GM10847 (cell line): ENCODE data around the gene MTUS2.

Experiments
- POLR2A ChIP-seq: IDR thresholded peaks from 2 replicates; pipeline ENCODE4 v1.6.1; 2011; ENCODE audit not compliant: insufficient read length; ENCODE audit errors: extremely low read depth

The MTUS2 gene

DNA sequence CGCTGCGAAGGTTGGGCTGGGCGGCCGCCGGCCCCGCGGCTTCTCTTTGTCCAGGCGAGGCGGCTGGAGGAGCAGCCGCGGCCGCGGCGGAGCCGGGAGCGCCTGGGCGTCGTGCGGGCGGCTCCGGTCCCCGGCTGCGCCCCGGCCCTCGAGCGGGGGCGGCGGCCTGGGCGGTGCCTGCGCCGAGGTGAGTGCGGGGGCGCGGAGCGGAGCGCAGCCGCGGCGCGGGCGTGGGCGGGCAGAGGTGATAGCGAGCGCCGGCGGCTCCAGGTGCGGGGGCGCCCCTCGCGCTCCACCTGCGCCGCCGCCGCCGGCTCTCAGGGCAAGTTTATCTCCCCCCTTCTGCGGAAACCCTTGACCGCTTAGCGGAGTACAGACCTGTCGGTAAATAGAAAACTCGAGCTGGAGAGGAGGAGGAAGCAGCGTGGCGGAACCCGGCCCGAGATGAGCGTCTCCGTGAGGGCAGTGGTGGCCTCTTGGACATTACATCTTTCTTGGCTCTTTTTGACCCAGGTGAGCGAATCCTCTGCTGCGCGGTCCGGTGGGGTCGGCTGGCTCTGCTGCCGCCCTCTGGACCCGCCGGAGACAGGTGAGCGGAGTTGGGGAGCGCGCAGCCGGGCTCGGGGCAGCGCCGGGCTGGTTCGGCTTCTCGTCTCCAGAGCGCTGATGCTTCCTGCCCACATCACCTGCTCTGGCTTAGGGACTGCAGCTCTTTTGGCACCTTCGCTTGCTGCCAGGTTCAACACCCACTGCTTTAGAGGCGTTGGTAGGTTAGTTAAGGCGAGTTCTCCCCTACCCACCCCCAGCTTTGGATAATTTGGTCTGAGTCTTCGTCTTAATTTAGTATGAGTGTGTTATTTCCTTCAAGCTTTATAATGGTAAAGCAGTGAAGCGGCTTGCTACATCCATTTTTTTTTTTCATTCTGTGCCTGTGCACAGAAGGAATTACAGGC lies at the start of gene MTUS2:
Gene MTUS2 (plus strand): TSS at position 241 of the 953 bp plus-strand sequence.
- TF ChIP-seq POLR2A: no peak

DNA sequence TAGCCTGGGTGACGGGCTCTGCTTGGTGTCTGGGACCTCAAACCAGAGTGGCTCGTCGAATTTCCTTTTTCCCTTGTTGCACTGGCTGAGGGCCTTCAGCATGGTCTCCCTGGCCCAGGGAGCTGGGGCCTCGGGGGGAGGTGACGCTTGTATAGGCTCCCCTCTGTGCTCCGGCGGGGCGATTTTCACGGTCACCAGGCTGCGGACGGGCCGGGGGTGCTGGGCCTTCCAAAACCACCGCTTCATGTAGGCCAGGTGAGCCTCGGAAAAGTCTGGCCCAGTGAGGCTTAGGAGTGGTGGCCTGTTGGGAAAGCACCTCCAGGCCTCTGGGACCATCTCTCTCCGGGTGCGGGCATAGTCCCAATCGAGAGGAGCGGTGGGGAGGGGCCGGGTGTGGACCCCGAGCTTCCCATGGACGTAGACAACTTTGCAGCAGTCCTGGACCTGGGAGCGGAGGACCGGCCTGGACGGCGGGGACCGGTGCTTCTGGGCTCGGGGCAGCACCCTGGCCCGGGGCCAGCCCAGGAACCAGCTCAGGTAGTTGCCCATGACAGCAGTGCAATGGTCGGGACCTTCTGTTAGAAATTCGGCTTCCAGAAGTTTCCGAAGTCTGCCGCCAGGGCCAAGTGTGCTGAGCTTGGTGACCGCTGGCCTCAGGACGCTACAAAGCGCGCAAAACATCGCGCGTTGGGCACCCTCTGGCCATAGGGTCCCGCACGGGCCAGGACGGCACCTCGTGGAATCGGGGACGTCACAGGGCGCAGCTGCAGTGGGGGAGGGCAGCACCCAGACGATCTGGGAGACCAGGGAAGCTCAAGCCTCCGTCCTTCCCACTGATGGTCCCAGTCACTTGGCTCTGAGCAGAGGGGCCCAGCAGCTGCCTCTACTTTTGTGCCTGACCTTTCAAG lies 41.6 kb upstream of the MTUS2 start:
- TF ChIP-seq POLR2A: no peak

DNA sequence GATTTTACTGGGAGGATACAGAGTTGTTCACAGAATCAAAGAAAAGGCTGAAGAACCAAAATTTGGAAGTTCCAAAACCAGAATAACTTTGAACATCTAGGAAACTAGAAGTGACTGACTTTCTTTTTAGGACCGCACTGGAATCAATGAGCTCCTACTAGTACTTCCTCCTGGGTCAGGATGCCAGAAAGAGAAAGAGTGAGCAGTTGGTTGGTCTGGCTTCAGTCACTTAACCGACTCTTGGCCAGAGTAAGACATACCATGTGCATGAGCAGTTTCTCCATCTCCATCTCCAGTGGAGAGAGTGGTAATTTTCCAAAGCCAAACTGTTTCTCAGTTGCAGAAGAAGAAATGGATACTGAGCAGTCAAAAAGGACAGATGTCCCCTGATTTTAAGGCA lies 27.1 kb upstream of the MTUS2 start:
- no peak for TF ChIP-seq POLR2A

DNA sequence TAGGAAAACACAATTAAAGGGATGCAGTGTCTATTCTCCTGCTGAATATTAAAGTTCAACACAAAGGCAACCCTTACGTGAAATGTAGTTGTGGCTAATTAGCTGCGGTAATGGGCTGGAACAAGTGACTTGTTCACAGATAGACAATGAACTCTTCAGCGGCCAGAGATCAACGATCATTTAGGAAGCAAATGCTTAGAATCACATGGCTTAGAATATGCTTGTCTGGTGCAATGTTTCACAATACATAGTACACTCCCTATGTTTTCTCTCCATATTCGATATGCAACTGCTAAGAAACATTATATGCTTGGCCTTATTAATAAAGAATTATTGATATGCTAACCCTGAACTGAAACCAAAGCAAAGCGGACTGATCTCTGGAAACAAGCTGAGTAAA lies 25.7 kb upstream of the MTUS2 start:
- TF ChIP-seq POLR2A: no peak

- no peak for TF ChIP-seq POLR2A
Measured at GRCh38 chr13:28796938-28797257, 23.2 kb upstream of the MTUS2 start.

DNA sequence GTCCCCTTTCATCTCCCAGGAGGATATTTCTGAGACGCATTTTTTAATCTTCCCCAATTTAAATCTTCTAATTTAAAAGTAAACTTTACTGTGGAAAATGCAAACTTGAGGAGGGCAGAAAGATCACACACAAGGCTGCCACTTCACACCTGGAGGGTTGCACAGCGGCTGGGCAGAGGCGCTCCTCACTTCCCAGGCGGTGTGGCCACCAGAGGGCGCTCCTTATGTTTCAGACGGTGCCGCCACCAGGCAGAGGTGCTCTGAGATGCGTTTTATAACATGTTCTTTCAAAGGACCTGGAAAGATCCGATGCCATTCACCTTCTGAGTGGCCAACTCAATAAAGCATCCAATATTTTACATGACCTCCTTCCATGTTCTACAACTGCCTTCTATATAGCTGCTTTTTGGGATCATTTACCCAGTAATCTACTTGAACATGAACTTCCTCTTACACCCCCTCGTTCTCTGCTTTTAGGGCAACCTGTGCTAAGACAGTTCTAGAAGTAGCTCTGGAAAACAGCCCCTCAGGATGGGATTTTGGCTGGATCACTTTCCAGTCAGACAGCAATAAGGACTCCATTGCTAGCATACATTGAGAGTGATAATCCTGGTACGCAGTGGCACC lies 14.8 kb upstream of the MTUS2 start:
- TF ChIP-seq POLR2A: no peak

- TF ChIP-seq POLR2A: no peak
Measured at GRCh38 chr13:28817204-28817603, 2.9 kb upstream of the MTUS2 start.

GRCh38 chr13:28819046-28819730 lies 951 bp upstream of the MTUS2 start:
- no peak for TF ChIP-seq POLR2A

- TF ChIP-seq POLR2A: no peak
Measured at GRCh38 chr13:28819735-28820098, 422 bp upstream of the MTUS2 start.

GRCh38 chr13:28822151-28822550 lies 2.0 kb downstream of the MTUS2 start:
- no peak for TF ChIP-seq POLR2A

DNA sequence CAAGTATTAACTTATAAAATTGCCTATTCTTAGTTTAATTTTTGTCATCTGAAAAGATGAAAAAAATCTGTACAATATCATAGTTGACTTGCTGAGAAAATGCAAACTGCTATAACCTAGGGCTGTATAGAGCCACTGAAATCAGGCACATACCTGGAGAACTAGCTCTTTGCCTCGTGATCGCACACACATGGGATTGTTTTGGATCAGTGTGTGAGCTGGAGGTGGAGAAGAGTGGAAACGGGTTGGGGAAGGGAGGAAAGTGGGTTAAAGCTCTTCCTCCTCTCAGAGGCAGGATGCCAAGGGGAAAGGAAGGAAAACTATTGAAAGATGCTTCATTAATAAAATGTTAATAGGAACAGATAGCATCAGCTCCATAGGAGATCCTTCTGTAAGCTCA lies 2.7 kb downstream of the MTUS2 start:
- TF ChIP-seq POLR2A: no peak

DNA sequence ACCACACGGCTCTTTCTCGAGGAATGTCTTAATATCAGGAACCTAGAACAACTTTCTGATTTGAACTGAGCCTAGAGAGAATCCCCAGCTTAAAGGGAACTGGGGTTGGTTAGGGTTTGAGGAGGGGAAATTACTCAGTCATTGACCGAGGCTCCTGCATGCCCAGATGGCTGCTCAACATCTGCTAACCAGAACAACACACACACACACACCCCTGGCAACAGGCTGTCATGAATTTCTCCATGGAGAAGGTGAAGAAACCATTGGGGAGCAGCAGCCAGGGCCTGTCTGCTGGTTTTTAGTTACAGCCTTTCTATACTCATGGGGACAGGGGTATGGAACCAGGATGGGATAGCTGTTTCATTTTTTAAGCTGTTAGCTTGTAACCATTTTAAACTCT lies 5.2 kb downstream of the MTUS2 start:
- no peak for TF ChIP-seq POLR2A

DNA sequence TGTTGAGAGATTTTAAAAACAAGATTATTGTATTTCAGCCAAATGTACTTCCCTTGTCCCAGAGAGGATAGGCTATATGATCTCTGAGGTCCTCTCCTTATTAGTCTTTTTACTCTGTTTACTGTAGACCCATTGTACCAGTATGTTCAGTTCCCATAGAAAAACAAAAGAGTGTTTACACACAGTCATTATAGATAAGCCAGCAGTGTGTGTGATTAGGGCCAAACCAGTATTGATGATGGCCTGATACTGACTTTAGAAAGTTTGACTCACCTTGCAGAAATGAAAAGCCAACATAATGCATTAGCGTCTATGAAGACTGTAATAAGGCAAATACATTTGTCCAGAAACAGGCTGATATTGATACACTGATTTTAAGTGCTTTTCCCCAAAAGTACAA lies 6.2 kb downstream of the MTUS2 start:
- no peak for TF ChIP-seq POLR2A

DNA sequence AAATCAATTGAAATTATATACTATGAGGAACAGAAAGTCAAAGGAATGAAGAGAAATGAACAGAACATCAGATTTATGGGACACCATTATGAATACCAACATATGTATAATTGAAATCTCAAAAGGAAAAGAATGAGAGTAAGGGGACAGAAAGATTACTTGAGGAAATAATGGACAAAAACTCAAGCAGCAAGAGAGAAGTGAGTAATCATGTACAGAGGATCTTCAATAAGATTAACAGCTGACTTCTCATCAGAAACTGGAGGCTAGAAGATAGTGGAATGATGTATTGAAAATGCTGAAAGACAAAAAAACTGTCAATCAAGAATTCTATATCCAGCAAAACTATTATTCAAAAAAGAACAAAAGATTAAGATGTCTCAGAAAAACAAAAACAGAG lies 10.4 kb downstream of the MTUS2 start:
- TF ChIP-seq POLR2A: no peak

DNA sequence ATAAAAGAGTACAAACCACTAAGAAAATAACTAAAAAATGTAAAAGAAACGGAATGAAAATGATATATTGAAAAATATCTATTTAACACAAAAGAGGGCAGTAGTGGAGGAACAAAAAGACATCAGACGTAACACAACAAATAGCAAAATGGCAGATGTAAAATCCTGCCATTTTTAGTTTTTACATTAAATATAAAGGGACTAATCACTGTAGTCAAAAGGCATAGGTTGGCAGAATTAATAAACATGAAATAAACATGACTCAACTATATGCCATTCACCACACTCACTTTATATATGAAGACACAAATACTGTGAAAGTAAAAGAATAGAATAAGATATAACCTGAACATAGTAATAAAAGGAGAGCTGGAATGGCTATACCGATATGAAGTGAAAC lies 11.0 kb downstream of the MTUS2 start:
- no peak for TF ChIP-seq POLR2A
